ENCODE results near the gene BUD31. TPM values are rescaled to one million over a fixed set of nuclear protein-coding genes. Genes with fewer than 3 reads are reported as not detected.

The BUD31 gene
- total and polyA plus RNA-seq, 2 of the 13 experiments (the other 11 are each of a cell fraction or from before 2014, with no cell fraction given), result 35.1 to 79.1 TPM

GRCh38 chr7:99381664-99382075 lies 27.1 kb upstream of the BUD31 start (continued):
- TF ChIP-seq PAXIP1 (CRISPR knock-in tag; conservative IDR thresholded peaks at IDR 0.05), result peak; percentile 73
- peak; percentile 53 for TF ChIP-seq HDAC1 (CRISPR knock-in tag; IDR thresholded peaks at IDR 0.05)
- peak; percentile 57; the same call in 1 of the 2 replicates for TF ChIP-seq ZNF331 (CRISPR knock-in tag; IDR thresholded peaks at IDR 0.05)
- no peak for TF ChIP-seq TRAFD1 (CRISPR knock-in tag; IDR thresholded peaks at IDR 0.05; ENCODE audit: borderline replicate concordance)
- peak; percentile 52; the same call in 1 of the 2 replicates for TF ChIP-seq MTA1 (CRISPR knock-in tag; IDR thresholded peaks at IDR 0.05; ENCODE audit: borderline replicate concordance)
- no peak; the same call in 1 of the 2 replicates for TF ChIP-seq MEF2D (CRISPR knock-in tag; IDR thresholded peaks at IDR 0.05)
- no peak for TF ChIP-seq SOX13 (IDR thresholded peaks at IDR 0.05)
- TF ChIP-seq SOX13 (CRISPR knock-in tag; conservative IDR thresholded peaks at IDR 0.05 in 1 of 2, IDR thresholded peaks at IDR 0.05 in 1 of 2), result 0 out of 4 replicates have a peak, but pooled peaks of 1 of the 2 experiments have one; percentile 27
- TF ChIP-seq PHF8 (CRISPR knock-in tag; IDR thresholded peaks at IDR 0.05), result peak; percentile 22; the same call in 1 of the 2 replicates
- TF ChIP-seq GATAD2A (CRISPR knock-in tag; IDR thresholded peaks at IDR 0.05), result peak; percentile 31; the same call in 1 of the 2 replicates
- TF ChIP-seq ZBTB38 (CRISPR knock-in tag; IDR thresholded peaks at IDR 0.05), result 0 out of 2 replicates have a peak, but pooled peaks have one; percentile 10
- TF ChIP-seq PITX1 (CRISPR knock-in tag; IDR thresholded peaks at IDR 0.05), result peak; percentile 64; the same call in 1 of the 2 replicates
- no peak for TF ChIP-seq RNF2 (conservative IDR thresholded peaks at IDR 0.05; ENCODE audit: low read depth)
- TF ChIP-seq TARDBP (CRISPR knock-in tag; IDR thresholded peaks at IDR 0.05), result peak; percentile 69; the same call in 1 of the 2 replicates
- 0 out of 2 replicates have a peak, but pooled peaks have one; percentile 4 for TF ChIP-seq ZNF619 (CRISPR knock-in tag; IDR thresholded peaks at IDR 0.05)
- TF ChIP-seq THAP9 (CRISPR knock-in tag; IDR thresholded peaks at IDR 0.05; ENCODE audit: borderline replicate concordance), result 0 out of 2 replicates have a peak, but pooled peaks have one; percentile 39
- 0 out of 2 replicates have a peak, but pooled peaks have one; percentile 30 for TF ChIP-seq ZSCAN31 (CRISPR knock-in tag; IDR thresholded peaks at IDR 0.05; ENCODE audit: low read depth)
- no peak for TF ChIP-seq ZBTB46 (CRISPR knock-in tag; IDR thresholded peaks at IDR 0.05; ENCODE audit: borderline replicate concordance)
- TF ChIP-seq ZNF777 (CRISPR knock-in tag; IDR thresholded peaks at IDR 0.05), result no peak

All from HepG2 (cell line).